ENCODE results near the gene ERO1B.
A peak's percentile ranks its signal among the peaks of the same experiment; 100 is the strongest.

Gene ERO1B

DNA sequence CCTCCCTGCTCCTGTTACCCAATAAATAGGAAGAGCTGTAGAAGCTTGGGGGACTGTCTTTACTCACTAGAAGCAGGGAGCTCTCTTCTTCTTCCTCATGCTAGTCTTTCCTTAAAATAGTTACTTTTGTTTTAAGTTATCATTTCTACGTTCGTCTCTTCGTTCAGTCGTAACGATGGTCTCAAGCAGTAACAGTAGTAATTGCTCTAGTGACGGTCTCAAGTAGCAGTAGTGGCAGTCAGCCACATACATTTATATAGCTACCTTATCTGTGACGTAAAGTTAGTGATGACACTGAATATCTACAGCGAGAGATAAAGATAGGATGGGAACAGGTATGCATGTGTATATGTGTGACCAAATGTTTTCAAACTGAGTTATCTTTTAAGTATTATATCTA lies 15.4 kb upstream of the ERO1B start:
- DNase-seq, result no peak

GRCh38 chr1:236292425-236292824 lies 10.7 kb upstream of the ERO1B start:
- no peak for DNase-seq

DNA sequence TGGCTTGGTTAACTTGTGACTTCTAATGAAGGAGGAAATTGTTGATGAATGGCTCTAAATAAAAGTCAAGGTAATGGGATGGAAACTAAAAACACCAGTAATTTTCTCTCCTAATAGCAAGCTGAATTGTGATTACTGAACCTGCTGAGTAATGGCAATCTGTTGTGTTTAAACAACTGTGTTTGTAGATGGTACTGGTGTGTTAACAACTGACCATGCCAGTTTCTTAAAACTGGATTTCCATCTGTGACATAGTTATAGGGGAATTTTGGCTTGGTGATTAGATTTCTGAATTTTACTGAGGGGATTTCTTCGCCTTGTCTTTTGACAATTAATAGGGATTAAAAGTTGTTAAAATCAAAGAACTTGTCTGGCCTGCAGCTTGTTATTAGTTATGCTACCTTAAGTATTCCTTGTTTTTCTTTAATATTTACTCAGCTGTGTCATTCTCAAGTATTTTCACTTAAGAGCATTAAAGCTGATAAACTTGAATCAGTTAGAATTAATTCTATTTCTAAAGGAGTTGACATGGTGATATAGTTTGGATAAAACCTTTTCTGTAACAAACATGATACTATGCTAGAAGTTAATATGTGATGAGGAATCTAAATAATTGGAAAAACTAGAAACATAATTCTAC lies 7.9 kb upstream of the ERO1B start:
- no peak for DNase-seq

DNA sequence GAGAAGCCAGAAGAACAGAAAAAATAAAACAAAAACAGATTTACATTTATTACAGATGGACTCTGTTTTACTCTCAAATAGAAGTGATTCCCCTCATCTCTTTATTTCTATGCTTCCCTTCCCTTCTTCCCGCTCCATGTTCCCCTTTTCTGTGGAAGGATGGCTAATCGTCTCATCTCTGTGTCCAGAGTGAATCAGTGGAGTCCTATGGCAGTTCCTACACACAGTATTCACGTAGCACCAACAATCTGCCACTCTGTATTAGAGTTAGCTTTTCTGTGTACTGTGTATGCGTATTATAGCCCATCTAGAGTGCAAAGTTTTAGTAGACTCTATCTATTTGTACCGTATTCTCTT lies 6.8 kb upstream of the ERO1B start:
- no peak for DNase-seq

- no peak for DNase-seq
Observed at GRCh38 chr1:236287757-236288619, 6.2 kb upstream of the ERO1B start.

- no peak for DNase-seq
Observed at GRCh38 chr1:236287356-236287755, 5.6 kb upstream of the ERO1B start.

DNA sequence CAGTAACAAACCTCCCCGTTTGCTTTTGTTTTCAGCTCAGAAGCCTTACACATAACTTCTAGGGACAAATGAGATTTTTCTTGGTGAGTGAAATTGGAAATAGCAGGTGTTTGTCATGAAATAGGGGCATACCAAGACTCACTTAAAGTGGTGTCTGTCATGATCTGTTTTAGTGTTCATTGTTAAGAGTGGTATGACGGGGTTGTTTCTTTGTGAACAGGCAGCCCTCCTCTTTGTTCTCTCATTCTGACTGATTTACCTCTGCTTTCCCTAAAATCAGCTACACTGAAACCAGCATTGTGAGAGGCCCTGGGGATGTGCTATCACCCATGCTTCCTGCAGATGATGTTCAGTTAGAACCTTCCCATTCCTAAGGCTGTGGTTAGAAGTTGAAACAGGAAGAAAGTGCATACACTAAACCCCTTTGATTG lies 2.5 kb upstream of the ERO1B start:
- DNase-seq, result no peak

DNA sequence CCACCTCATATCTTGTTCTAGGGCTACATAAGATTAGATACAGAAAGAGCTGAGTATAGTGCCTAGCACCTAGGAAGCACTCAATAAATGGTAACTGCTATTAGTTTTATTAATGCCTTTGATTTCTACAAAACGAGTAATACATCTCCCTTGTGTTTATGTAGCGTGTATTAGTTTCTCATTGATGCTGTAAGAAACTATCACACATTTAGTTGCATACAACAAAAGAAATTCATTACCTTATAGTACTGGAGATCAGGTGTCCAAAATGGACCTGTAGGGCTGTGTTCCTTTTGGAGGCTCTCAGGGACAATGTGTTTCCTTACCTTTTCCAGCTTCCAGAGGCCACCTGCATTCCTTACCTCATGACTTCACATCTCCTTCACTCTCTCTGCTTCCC lies 961 bp upstream of the ERO1B start:
- DNase-seq, result no peak

DNA sequence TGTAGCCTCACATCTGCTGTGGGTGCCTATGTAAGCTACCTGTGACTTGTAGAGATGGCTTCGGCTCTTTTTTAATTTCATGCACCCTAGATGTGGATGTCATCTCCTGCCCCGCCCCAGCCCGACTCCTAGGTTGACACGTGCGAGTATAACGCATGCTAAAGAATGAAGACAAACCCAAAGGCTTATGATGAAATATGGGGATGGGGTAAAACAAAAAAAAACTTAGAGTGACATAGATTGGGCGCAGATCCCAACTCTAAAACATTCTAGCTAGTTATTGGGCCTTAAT lies 613 bp upstream of the ERO1B start:
- DNase-seq, result peak; percentile 21

- DNase-seq, result peak; percentile 26
Observed at GRCh38 chr1:236281198-236281653, 532 bp downstream of the ERO1B start.

GRCh38 chr1:236280438-236281197 lies 1.1 kb downstream of the ERO1B start:
- DNase-seq, result peak; percentile 33

DNA sequence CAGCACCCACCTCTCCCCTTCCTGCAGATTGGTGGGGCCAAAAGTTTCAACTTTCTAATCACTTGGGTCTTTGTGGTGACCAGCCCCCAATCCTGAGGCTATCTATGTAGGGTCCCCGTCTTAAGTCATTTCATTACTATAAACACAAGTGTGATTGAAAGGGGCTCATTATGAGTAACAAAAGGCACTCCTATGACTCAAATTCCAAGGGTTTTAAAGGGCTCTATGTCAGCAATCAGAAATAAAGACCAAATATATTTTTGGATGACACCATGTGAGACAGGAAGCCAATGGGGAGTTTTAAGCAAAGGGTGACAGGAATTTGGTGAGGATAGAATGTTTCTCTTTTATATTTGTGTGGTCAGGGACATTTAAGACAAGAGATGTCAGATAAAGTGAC lies 6.2 kb downstream of the ERO1B start:
- DNase-seq, result no peak

DNA sequence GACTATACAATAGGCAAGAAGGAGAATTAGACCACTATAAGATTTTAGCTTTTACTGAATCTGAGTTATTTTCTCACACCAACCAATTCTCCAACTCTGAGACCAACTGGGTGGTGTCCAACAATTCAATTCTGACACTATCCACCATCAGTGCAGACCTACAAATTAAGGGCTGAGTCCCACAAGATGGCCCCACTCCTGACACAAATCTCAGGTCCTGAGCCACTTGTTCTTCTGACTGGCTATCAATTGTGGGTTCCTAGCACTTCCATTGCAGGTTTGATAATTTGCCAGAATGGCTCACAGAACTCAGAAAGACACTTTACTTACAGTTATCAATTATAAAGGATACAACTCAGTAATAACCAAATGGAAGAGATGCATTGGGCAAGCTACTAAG lies 6.7 kb downstream of the ERO1B start:
- no peak for DNase-seq

GRCh38 chr1:236273358-236273757 lies 8.4 kb downstream of the ERO1B start:
- no peak for DNase-seq

- no peak for DNase-seq
Observed at GRCh38 chr1:236269439-236269838, 12.3 kb downstream of the ERO1B start.

GRCh38 chr1:236261898-236262297 lies 19.9 kb downstream of the ERO1B start:
- DNase-seq, result no peak

- no peak for DNase-seq
Observed at GRCh38 chr1:236261033-236261432, 20.7 kb downstream of the ERO1B start.

GRCh38 chr1:236259043-236259442 lies 22.7 kb downstream of the ERO1B start:
- no peak for DNase-seq

GRCh38 chr1:236258114-236258622 lies 23.6 kb downstream of the ERO1B start:
- DNase-seq, result no peak

- no peak for DNase-seq
Observed at GRCh38 chr1:236257216-236257615, 24.5 kb downstream of the ERO1B start.

DNA sequence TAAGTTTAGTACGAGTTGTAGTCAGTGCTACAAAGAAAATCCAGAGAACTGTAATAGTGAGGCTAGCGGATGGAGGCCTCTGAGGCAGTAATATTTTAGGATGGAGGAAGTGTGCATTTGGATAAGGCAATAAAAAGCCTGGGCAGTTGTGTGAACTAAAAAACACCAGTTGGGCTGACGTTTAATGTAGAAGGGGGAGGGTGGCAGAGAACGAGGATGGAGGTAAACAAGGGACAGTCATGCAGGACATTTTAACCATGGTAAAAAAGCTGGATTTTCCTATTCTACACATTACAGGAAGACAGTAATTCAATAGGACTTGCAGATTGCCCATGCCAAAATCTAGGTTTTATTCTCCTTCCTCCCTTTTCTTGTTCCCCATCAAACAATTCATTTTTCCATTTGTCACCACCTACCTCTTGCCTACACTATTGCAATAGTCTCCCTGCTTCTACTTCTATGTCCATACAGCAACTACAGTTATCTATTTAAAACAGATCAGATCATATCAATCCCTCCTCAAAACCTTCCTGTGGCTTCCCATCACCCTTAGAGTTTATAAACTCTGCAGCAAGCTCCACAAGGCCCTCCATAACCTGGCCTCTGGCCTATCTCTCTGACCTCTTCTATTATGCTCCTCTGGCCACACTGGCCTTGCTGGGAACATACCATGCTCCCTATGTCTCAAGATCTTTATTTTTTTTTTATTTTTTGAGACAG lies 27.7 kb downstream of the ERO1B start:
- DNase-seq, result no peak

GRCh38 chr1:236253119-236253518 lies 28.6 kb downstream of the ERO1B start:
- DNase-seq, result no peak

- DNase-seq, result no peak
Observed at GRCh38 chr1:236251587-236251986, 30.2 kb downstream of the ERO1B start.
